ENCODE data around the gene KRTAP1-5. TPM values are rescaled to one million over a fixed set of nuclear protein-coding genes. Genes with fewer than 3 reads are reported as not detected.
A peak's percentile ranks its signal among the peaks of the same experiment; 100 is the strongest.

The KRTAP1-5 gene
- not detected for total RNA-seq
- long read RNA-seq: 0 reads

- Histone ChIP-seq H3K4me1 (no peaks in the 10 kb centered on the region), H3K4me3 (no peak within 1 kb of the TSS), H3K36me3 (no peaks in the 10 kb centered on the region), H3K27me3 (no peaks in the 10 kb centered on the region), H3K9me3 (no peaks in the 10 kb centered on the region), H3K27ac (no peak within 1 kb of the TSS)
- ATAC-seq: peak in 1 of 4 donors; percentile 39
- intact Hi-C loops (cut with DNase I): no loop called here
- no peak for TF ChIP-seq CTCF (IDR thresholded peaks at IDR 0.05)
- no peak for TF ChIP-seq POLR2A (IDR thresholded peaks at IDR 0.05)
- WGBS (ENCODE audit: insufficient coverage, low coverage, low lambda C conversion rate, missing lambda C conversion rate): 40% methylated on average over 2 of the region's 9 CpGs
- no peak for DNase-seq
Measured at GRCh38 chr17:41026715-41027471, at the start of gene KRTAP1-5. KRTAP1-5 (minus strand) TSS chr17:41027208; CDS start chr17:41027155, 53 bp downstream.

- H3K36me3 ChIP-seq: no peaks in the 10 kb centered on the region
- ATAC-seq (no peak), DNase-seq (no peak)
- H3K4me1 ChIP-seq: no peaks in the 10 kb centered on the region
- H3K4me3 ChIP-seq: no peak overlapping the region
- no peaks in the 10 kb centered on the region for H3K27me3 ChIP-seq
- H3K9me3 ChIP-seq: no peaks in the 10 kb centered on the region
- intact Hi-C loops (cut with DNase I): no loop called here
- TF ChIP-seq POLR2A (IDR thresholded peaks at IDR 0.05) (no peak), CTCF (IDR thresholded peaks at IDR 0.05) (no peak)
- H3K27ac ChIP-seq: no peak overlapping the region
Measured at GRCh38 chr17:41076788-41077187, 49.8 kb upstream of the KRTAP1-5 start.

- no peaks in the 10 kb centered on the region for H3K27me3 ChIP-seq
- H3K9me3 ChIP-seq: no peaks in the 10 kb centered on the region
- 73% methylated on average over 2 of the region's 2 CpGs for WGBS (ENCODE audit: insufficient coverage, low coverage, low lambda C conversion rate, missing lambda C conversion rate)
- no peak for DNase-seq
- H3K4me1 ChIP-seq: no peaks in the 10 kb centered on the region
- H3K4me3 ChIP-seq: no peak overlapping the region
- TF ChIP-seq POLR2A (IDR thresholded peaks at IDR 0.05) (no peak), CTCF (IDR thresholded peaks at IDR 0.05) (no peak)
- intact Hi-C loops (cut with DNase I): no loop called here
- ATAC-seq: no peak
- no peak overlapping the region for H3K27ac ChIP-seq
- H3K36me3 ChIP-seq: no peaks in the 10 kb centered on the region
Measured at GRCh38 chr17:41073676-41074075, 46.7 kb upstream of the KRTAP1-5 start.

GRCh38 chr17:41071606-41072360, 44.8 kb upstream of the KRTAP1-5 start:
- ATAC-seq: no peak
- no peak overlapping the region for H3K4me3 ChIP-seq
- no peaks in the 10 kb centered on the region for H3K36me3 ChIP-seq
- no peaks in the 10 kb centered on the region for H3K4me1 ChIP-seq
- no peak for TF ChIP-seq POLR2A (IDR thresholded peaks at IDR 0.05)
- no peak for TF ChIP-seq CTCF (IDR thresholded peaks at IDR 0.05)
- H3K27ac ChIP-seq: no peak overlapping the region
- H3K27me3 ChIP-seq: no peaks in the 10 kb centered on the region
- intact Hi-C loops (cut with DNase I): no loop called here
- 67% methylated on average over 5 of the region's 5 CpGs for WGBS (ENCODE audit: insufficient coverage, low coverage, low lambda C conversion rate, missing lambda C conversion rate)
- H3K9me3 ChIP-seq: no peaks in the 10 kb centered on the region
- no peak for DNase-seq
